GM12891 (cell line): ENCODE measurements around the gene KIAA1549.

Source experiments
- PAX5 ChIP-seq: IDR thresholded peaks from 2 replicates; pipeline ENCODE4 v1.6.1; 2011; ENCODE audit warnings: low read length, moderate library complexity, mild to moderate bottlenecking; ENCODE audit not compliant: insufficient read depth, severe bottlenecking
- POLR2A ChIP-seq: IDR thresholded peaks from 2 replicates; pipeline ENCODE4 v1.6.1; 2011; ENCODE audit warnings: low read depth, low read length, control low read depth
- POLR2AphosphoS5 ChIP-seq: IDR thresholded peaks from 2 replicates; pipeline ENCODE4 v1.6.1; 2011; ENCODE audit warnings: low read depth, low read length, control low read depth
- POU2F2 ChIP-seq: IDR thresholded peaks from 2 replicates; pipeline ENCODE4 v1.6.1; 2011; ENCODE audit warnings: low read depth, mild to moderate bottlenecking, control low read depth, low read length, moderate library complexity
- SPI1 ChIP-seq: IDR thresholded peaks from 2 replicates; pipeline ENCODE4 v1.6.1; 2011; ENCODE audit warnings: low read depth, low read length, control low read depth
- TAF1 ChIP-seq: IDR thresholded peaks from 2 replicates; pipeline ENCODE4 v1.6.1; 2011; ENCODE audit warnings: low read depth, low read length, control low read depth

GRCh38 chr7:138838166-138838565 lies 143.0 kb downstream of the KIAA1549 start:
- TF ChIP-seq POLR2AphosphoS5 (no peak), POU2F2 (no peak), POLR2A (no peak), PAX5 (no peak), TAF1 (no peak), SPI1 (no peak)
